GM15510 (cell line): ENCODE results near the gene IQCK.

Experiments used
- POLR2A ChIP-seq: IDR thresholded peaks from 3 replicates; pipeline ENCODE4 v1.6.1; 2011; ENCODE audit warnings: borderline replicate concordance; ENCODE audit not compliant: insufficient read length; ENCODE audit errors: extremely low read depth

IQCK gene, protein sequence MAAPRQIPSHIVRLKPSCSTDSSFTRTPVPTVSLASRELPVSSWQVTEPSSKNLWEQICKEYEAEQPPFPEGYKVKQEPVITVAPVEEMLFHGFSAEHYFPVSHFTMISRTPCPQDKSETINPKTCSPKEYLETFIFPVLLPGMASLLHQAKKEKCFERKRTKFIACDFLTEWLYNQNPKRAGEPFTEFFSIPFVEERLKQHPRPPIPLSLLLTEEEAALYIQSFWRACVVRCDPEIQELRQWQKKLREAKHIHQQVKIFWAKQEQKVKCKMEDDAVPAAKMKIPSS

DNA sequence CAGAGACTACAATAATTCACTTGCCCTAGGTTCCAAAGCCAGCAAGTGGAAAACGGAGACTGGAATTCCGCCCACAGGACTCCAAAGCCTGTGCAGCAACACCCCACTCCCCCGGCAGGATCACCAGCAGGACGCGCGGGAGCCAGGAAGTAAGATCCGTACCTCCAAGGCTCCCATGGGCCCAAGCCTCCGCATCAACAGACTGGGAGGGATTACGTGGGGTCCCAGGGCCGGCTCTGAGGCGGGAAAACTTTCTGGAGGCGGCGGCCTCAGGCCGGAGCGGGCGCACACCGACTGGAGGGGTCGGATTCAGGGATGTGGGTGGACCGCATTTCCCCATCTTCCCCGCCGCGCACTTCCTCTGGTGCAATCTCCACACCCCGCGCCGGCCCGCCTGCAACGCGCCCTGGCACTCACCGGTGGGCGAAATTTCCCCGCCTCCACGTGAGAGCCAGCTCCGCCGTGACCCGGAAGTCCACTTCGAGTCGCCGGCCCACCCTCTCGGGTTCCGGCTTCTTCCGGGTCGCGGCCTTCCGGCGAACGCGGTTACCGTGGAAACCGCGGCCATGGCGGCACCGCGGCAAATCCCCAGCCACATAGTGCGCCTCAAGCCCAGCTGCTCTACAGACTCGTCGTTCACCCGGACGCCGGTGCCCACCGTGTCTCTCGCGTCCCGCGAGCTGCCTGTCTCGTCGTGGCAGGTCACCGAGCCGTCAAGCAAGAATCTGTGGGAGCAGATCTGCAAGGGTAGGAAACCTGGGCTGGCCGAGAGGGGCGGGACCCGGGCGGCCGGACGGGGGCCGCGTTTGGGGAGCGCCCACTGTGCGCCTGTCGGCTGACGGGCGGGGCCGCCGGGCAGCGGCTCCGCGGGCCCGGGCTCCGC, at the start of gene IQCK, which contains the start of gene KNOP1:
IQCK (plus strand) TSS at position 531 of the 883 bp plus-strand sequence; CDS start at position 567, 36 bp downstream.
KNOP1 (minus strand) TSS at position 487 of the 883 bp plus-strand sequence. CDS start 3,192 bp downstream, outside the sequence.
- peak; percentile 65 for TF ChIP-seq POLR2A

DNA sequence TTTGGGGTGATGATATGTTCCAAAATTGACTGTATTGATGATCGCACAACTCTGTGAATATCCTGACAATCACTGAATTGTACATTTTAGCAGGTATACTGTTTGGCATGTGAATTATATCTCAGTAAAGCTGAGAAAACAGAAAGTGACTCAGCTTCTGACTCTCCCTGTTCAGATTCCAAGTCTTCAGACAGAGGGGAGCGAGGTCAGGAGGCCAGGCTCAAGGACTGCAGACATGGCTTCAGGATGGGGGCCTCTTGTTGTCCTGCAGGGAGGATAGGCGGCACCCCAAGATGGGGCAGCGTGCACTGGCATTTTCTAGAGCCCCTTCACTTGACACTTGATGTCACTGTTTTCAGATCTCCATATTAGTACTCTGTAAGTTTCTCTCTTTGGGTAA, 45.7 kb upstream of the IQCK start:
- TF ChIP-seq POLR2A: no peak

DNA sequence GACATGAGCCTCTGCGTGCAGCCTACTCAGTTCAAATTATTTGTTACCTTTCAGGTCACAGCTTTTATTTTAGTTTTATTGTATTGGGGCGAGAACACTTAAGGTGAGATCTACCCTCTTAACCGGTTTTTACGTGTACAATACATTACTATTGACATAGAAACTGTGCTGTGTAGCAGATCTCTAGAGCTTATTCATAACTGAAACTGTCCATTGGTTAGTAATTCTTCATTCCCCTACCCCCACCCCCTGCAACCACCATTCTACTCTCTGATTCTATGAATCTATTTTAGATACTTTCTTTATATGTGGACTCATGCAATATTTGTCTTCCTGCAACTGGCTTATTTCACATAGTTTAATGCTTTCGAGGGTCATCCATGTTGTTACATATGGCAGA, 43.6 kb upstream of the IQCK start:
- no peak for TF ChIP-seq POLR2A

DNA sequence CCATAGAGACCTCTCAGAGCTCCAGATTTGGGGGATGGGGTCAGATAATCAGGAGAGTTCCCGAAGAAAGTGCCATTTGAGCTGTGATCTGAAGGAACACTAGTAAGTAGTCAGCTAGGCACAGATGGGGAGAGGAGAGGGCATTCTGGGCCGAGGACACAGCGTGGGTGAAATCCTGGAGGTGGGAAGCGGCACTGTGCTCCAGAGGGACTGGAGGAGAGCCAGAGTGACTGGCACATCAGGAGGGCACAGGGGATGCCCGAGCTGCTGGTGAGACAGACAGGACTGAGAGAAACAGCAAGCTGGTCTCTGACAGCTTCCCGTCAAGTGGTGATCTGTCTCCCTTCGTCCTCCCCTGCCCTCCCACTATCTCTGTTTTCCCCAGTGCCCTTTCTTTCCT, 40.7 kb upstream of the IQCK start:
- no peak for TF ChIP-seq POLR2A

DNA sequence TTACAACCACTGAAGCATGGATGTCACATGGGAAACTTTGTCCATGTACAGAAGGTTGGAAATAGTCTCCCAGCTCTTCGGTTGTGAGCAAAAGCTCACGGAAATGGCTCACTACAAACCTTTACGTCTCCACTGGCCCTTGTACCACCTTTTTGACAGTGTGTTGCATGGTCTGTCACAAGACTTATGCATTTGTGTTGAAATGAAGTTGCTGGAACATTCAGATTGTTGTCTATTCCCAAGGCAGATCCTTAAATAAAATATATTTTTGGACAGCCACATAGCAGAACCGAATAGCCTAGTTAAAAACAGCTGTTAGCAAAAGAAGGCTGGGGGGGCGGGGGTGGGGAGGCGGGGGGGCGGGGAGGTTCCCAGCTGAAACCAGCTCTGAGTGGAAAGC, 39.3 kb upstream of the IQCK start:
- TF ChIP-seq POLR2A: no peak

DNA sequence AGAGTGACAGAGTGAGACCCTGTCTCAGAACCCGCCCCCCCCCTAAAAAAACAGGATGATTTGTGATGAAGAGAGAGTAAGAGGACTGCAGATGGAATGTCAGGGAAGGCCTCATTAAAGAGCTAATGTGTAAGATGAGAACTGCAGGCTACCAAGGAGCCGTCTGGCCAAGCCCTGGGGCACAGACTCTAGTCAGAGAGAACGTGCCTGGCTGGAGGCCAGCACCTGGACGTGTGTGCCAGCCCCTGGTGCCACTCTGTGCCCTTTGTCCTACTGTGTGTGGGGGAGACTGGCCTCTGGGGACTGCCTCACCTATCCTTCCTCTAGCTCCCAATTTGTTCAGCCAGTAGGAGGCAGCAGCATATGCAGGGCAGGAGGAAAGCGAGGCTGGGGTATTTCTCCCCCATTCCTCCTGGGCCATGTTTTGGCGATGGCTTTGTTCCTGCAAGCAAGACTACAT, 37.2 kb upstream of the IQCK start:
- no peak for TF ChIP-seq POLR2A

GRCh38 chr16:19681637-19682036, 36.4 kb upstream of the IQCK start:
- no peak for TF ChIP-seq POLR2A

DNA sequence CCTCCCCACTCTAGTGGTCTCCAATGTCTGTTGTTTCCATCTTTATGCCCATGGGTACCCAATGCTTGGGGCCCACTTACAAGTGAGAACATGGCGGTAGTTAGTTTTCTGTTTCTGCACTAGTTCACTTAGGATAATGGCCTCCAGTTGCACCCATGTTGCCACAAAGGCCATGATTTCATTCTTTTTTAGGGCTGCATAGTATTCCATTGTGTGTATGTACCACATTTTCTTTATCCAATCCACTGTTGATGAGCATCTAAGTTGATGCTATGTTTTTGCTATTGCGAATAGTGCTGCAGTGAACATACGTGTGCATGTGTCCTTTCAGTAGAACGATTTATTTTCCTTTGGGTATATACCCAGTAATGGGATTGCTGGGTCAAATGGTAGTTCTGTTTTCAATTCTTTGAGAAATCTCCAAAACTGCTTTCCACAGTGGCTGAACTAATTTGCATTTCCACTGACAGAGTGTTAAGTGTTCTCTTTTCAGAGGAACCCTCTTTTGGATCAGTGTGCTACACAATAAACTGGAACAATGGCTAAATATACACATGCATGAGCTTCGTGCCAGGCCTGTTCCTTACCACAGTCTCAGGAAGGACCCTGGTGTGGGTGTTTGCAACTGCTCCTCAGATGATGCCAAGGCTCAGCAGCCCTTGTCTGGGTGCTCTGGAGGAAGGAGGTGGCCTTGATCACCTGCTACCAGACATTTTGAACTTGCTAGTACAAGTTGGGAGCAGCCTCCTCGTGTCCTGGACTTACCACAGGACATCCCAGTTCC, 34.4 kb upstream of the IQCK start:
- no peak for TF ChIP-seq POLR2A

DNA sequence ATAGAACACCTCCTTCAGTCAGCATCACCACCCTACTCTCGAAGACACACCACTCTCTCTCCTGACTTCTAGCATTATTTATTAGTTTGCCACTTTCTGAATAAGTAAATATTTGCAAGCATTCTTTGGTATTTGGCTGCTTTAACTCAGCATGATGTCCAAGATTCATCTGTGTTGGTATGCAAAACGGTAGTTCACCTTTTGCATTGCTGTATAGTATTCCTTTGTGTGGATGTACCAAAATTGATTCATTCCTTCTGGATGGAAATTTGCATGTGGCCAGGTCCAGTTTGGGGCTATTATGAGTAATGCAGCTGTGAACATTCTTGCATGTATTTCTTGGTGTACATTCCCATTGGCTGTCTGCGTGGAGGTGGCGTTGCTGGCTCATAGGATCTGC, 32.9 kb upstream of the IQCK start:
- TF ChIP-seq POLR2A: no peak

- no peak for TF ChIP-seq POLR2A
Measured at GRCh38 chr16:19687279-19687678, 30.8 kb upstream of the IQCK start.

- TF ChIP-seq POLR2A: no peak
Measured at GRCh38 chr16:19688396-19689024, 29.6 kb upstream of the IQCK start.

DNA sequence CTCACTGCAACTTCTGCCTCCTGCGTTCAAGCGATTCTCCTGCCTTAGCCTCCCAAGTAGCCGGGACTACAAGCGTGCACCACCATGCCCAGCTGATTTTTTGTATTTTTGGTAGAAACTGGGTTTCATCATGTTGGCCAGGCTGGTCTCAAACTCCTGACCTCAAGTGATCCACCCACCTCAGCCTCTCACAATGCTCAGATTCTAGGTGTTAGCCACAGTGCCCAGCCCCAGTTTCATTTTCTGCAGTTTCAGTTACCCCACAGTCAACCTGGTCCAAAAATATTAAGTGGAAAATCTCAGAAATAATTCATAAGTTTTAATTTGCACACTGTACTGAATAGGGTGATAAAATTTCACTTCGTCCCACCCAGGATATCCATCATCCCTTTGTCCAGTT, 28.7 kb upstream of the IQCK start:
- no peak for TF ChIP-seq POLR2A

DNA sequence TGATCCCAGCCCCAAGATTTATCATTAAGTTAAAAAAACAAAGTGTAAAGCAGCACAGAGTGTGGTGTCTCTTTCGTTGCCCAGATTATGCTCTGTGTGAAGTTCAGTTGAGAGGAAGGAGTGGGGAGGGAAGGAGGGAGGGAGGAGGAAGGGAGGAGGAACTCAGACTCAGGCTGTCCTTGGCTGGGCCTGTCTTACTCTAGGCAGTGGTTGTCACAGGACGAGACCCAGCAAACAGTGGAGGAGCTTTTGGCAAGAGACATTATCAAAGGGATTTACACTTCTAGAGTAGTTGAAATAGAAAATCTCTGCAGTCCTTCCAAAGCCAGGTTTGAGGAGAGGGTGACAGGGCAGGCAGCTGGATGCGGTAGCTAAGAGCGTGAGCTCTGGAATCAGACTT, 27.9 kb upstream of the IQCK start:
- no peak for TF ChIP-seq POLR2A

DNA sequence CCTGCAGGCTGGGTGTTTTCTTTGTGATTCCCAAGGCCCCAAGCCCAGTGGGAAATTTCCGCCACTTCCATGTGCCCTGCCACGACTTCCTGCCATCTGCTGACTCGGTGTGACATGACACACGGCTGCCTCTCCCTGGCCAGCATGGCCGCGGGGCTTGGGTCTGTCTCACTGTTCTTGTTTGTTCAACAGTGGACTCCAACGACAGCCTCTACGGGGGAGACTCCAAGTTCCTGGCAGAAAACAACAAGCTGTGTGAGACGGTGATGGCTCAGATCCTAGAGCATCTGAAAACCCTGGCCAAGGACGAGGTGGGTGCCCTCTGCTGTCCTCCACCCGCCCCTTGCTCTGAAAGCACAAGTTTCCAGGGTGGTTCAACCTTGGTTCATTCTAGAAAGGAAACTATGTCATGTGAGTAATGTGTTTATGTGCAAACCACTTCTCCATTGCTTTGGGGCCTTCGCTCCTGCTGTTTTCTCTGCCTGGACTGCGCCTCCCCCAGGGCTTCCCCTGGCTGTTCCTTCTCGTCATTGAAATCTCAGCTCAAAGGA, 26.8 kb upstream of the IQCK start:
- no peak for TF ChIP-seq POLR2A
